NT2/D1 (cell line): ENCODE data around the gene EFTUD2.
A peak's percentile ranks its signal among the peaks of the same experiment; 100 is the strongest.

Experiments
- DNase-seq: peaks from one replicate; pipeline ENCODE4 v3.0.0-alpha.2; 2011; ENCODE audit warnings: low read depth, low spot score
- H3K27me3 ChIP-seq: 2 replicates; pipeline ENCODE4 v1.6.0; 2011; ENCODE audit warnings: mild to moderate bottlenecking; ENCODE audit not compliant: insufficient read length, insufficient read depth
- H3K36me3 ChIP-seq: 2 replicates; pipeline ENCODE4 v1.6.1; 2011; ENCODE audit warnings: mild to moderate bottlenecking, low read length, mixed read lengths; ENCODE audit not compliant: insufficient read depth, insufficient read length
- H3K4me1 ChIP-seq: 2 replicates; pipeline ENCODE4 v1.5.1; 2011; ENCODE audit not compliant: insufficient read depth, insufficient read length
- H3K4me3 ChIP-seq: 2 replicates; pipeline ENCODE4 v1.5.1; 2011; ENCODE audit warnings: low read depth; ENCODE audit not compliant: insufficient read length
- H3K9ac ChIP-seq: 2 replicates; pipeline ENCODE4 v1.6.0; 2011; ENCODE audit warnings: low read depth; ENCODE audit not compliant: insufficient read length
- H3K9me3 ChIP-seq: 2 replicates; pipeline ENCODE4 v1.5.1; 2011; ENCODE audit warnings: mild to moderate bottlenecking, low read length; ENCODE audit not compliant: insufficient read depth
- SUZ12 ChIP-seq: IDR thresholded peaks from 2 replicates; pipeline ENCODE4 v1.6.1; 2011; ENCODE audit not compliant: insufficient read length, insufficient read depth; ENCODE audit errors: extremely low read depth
- YY1 ChIP-seq: IDR thresholded peaks from 2 replicates; pipeline ENCODE4 v1.6.1; 2011; ENCODE audit not compliant: insufficient read length, insufficient read depth
- ZNF274 ChIP-seq: IDR thresholded peaks from 2 replicates; pipeline ENCODE4 v1.6.1; 2011; ENCODE audit warnings: mild to moderate bottlenecking, low read depth, low read length

Gene EFTUD2

GRCh38 chr17:44924107-44924544 is 24.9 kb upstream of the EFTUD2 start:
- no peak for TF ChIP-seq ZNF274
- TF ChIP-seq YY1, result no peak
- no peak for TF ChIP-seq SUZ12
- DNase-seq, result no peak
- no peaks in the 10 kb centered on the region for H3K9me3 ChIP-seq
- no peaks in the 10 kb centered on the region for H3K27me3 ChIP-seq
- peaks cover 7% of the 10 kb centered on the region for H3K4me1 ChIP-seq
- H3K36me3 ChIP-seq, result peaks cover 36% of the 10 kb centered on the region
- H3K9ac ChIP-seq, result no peak overlapping the region
- H3K4me3 ChIP-seq, result no peak overlapping the region

DNA sequence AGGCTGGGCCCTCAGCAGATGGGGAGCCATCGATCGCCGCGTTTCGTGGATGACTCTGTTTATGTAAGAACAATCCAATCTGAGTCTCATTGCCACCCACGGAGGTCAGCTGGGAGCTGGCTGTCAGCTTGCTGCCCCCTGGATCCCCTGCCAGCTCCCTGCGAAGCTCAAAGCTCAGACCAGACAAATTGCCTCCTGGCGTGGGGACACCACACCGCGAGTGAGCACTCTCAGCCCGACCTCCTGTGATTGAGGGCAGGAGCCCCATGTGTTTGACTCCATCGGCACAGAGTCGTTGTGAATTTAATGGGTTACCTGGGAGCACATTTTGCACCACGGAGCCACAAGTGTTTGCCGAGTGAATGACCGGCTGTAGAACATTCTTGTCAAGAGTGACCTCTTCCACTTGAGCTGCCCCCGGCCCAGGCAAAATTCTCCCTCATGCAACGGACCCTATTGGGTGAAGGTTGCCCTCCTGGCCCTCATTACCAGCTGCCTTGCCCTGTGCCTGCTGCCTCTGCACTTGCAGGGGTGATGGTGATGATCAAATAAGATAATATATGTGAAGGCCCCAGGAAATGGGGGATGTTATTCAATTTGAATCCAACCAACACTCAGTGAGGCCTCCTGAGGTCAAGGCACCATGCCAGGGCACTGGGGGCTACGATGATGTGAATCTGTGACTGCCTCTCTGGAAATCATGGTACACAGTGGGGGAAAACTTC is 23.7 kb upstream of the EFTUD2 start:
- H3K4me3 ChIP-seq, result no peak overlapping the region
- H3K36me3 ChIP-seq, result peaks cover 24% of the 10 kb centered on the region
- no peaks in the 10 kb centered on the region for H3K9me3 ChIP-seq
- peaks cover 7% of the 10 kb centered on the region for H3K4me1 ChIP-seq
- no peak for TF ChIP-seq YY1
- no peak for TF ChIP-seq ZNF274
- no peak for TF ChIP-seq SUZ12
- no peak overlapping the region for H3K9ac ChIP-seq
- no peak for DNase-seq
- H3K27me3 ChIP-seq, result no peaks in the 10 kb centered on the region

DNA sequence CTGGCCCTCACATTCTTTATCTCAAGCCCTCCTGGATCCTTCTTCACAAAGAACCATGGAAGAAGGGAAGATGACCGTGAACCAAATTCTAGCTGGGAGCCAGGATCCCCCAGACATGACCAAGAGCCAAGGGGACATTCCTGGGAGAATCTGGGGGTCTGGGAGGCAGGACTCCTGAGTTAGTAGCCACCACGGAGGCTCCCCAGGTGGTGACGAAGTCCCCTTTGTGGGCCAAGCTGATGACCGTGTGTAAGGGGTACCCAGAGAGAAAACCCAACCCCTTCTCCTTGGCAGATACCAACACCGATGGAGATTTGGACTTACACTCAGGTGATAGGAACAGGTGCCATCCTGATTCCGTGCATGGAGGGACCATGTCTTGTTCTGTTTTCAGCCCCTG is 22.9 kb upstream of the EFTUD2 start:
- Histone ChIP-seq H3K9ac (no peak overlapping the region), H3K9me3 (no peaks in the 10 kb centered on the region), H3K27me3 (no peaks in the 10 kb centered on the region), H3K36me3 (peaks cover 16% of the 10 kb centered on the region), H3K4me3 (no peak overlapping the region), H3K4me1 (peaks cover 7% of the 10 kb centered on the region)
- no peak for DNase-seq
- TF ChIP-seq YY1 (no peak), SUZ12 (no peak), ZNF274 (no peak)

DNA sequence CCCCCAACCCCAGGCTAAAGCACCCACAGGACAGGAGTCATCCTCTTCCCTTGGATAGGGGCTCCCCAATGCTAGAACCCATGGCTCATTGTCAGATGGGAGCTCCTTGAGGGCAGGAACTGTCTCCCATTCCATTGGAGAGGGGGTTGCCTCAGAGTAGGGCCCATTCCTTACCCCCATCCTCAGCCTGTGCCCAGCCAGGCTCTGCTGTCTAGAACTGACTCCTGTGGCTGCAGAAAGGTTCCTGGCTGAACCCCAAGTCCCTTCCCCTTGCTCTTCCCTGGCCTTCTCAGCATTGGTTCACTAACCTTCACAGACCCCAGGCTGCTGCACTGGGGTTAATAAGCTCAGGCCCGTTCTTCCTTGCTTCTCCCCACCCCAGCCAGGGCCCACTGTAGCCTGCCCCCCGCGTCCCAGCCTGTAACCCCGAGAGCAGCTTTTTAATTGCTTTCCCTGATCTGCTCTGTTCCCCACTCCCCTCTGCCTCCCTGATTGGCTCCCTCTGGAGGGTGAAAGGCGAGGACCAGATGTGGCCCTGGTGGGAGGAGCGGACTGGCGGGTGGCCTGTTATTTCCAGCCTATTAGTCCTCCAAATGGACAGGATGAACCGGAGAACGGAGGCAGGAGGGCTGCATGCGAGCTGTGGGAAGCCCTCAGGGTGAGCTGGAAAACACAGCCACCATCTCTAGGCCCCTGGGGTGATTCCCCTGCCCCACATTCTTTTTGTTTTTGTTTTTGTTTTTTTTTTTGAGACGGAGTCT is 22.1 kb upstream of the EFTUD2 start:
- no peaks in the 10 kb centered on the region for H3K27me3 ChIP-seq
- H3K4me1 ChIP-seq, result peaks cover 7% of the 10 kb centered on the region
- peaks cover 8% of the 10 kb centered on the region for H3K36me3 ChIP-seq
- TF ChIP-seq SUZ12 (no peak), ZNF274 (no peak), YY1 (no peak)
- H3K9ac ChIP-seq, result no peak overlapping the region
- H3K4me3 ChIP-seq, result no peak overlapping the region
- DNase-seq, result no peak
- H3K9me3 ChIP-seq, result no peaks in the 10 kb centered on the region

- no peak for TF ChIP-seq ZNF274
- no peak for TF ChIP-seq SUZ12
- TF ChIP-seq YY1, result no peak
- H3K27me3 ChIP-seq, result no peaks in the 10 kb centered on the region
- peaks cover 7% of the 10 kb centered on the region for H3K4me1 ChIP-seq
- peaks cover under 1% of the 10 kb centered on the region for H3K36me3 ChIP-seq
- no peak overlapping the region for H3K9ac ChIP-seq
- DNase-seq, result no peak
- no peak overlapping the region for H3K4me3 ChIP-seq
- no peaks in the 10 kb centered on the region for H3K9me3 ChIP-seq
These were observed 21.3 kb upstream of the EFTUD2 start for GRCh38 chr17:44920565-44920940.

DNA sequence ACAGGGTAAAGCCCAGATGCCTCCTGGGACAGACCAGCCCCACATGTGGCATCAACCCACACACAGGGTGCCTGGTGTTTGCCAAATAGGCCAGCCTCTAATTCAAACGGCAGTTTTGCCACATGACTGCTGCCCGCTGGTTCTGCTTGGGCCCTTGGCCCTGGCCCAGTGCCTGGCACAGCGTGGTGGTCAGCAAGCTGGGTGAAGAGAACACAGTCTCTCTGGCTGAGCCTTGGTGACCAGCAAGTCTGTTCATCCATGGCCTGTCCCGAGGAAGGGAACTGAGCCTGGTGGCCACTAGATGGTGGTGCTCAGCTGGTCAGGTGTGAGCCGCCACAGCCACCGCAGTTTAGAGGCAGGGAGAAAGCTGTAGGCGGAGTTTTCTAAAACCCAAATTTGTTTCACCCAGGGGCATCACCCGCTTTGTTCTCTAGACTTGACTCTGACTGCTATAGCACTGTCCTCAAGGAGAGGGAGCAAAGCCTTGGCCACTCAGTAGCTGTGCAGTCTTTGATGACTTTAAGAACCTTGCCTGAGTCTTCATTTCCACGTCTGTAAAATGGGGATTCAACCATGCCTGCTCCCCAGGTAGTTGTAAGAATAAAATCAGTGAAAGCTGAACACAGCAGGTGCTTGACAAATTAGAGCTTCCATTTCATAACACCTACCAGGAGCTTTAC is 20.8 kb upstream of the EFTUD2 start:
- TF ChIP-seq SUZ12 (no peak), ZNF274 (no peak), YY1 (no peak)
- Histone ChIP-seq H3K27me3 (no peaks in the 10 kb centered on the region), H3K9ac (no peak overlapping the region), H3K36me3 (no peaks in the 10 kb centered on the region), H3K4me1 (peaks cover 7% of the 10 kb centered on the region), H3K9me3 (no peaks in the 10 kb centered on the region), H3K4me3 (no peak overlapping the region)
- DNase-seq, result peak; percentile 63

- H3K36me3 ChIP-seq, result no peaks in the 10 kb centered on the region
- no peak for TF ChIP-seq SUZ12
- TF ChIP-seq YY1, result no peak
- TF ChIP-seq ZNF274, result no peak
- H3K9ac ChIP-seq, result no peak overlapping the region
- H3K4me3 ChIP-seq, result no peak overlapping the region
- H3K27me3 ChIP-seq, result no peaks in the 10 kb centered on the region
- H3K4me1 ChIP-seq, result peaks cover 7% of the 10 kb centered on the region
- DNase-seq, result no peak
- no peaks in the 10 kb centered on the region for H3K9me3 ChIP-seq
These were observed 20.2 kb upstream of the EFTUD2 start for GRCh38 chr17:44919411-44919810.
